Neural progenitor cell (in vitro differentiated cells): ENCODE results near the gene SLC25A26. TPM values are rescaled to one million over a fixed set of nuclear protein-coding genes. Genes with fewer than 3 reads are reported as not detected.
"Not testable (repeated sequence)": the region's sequence is repeated elsewhere in the genome, so short reads cannot be mapped to it uniquely, and the experiment has no call there.

ENCODE experiments used
- DNase-seq: peaks from one replicate; pipeline ENCODE4 v3.0.0-alpha.2; 2016; ENCODE audit warnings: low spot score
- H2AFZ ChIP-seq: fragments of 200-600 bp; sonication (generic); replicated peaks from 2 replicates; pipeline ENCODE4 v1.6.1; 2016; ENCODE audit warnings: antibody characterized with exemption
- H3F3A ChIP-seq: fragments of 200-600 bp; sonication (generic); 2 replicates; pipeline ENCODE4 v1.6.1; 2016; ENCODE audit warnings: antibody characterized with exemption, low read depth
- H3K27ac ChIP-seq: fragments of 200-600 bp; sonication (generic); 2 replicates; pipeline ENCODE4 v1.5.1; 2016; ENCODE audit warnings: mild to moderate bottlenecking
- H3K27me3 ChIP-seq: fragments of 200-600 bp; sonication (generic); 2 replicates; pipeline ENCODE4 v1.6.1; 2016; ENCODE audit warnings: mild to moderate bottlenecking, moderate library complexity
- H3K36me3 ChIP-seq: fragments of 200-600 bp; sonication (generic); 2 replicates; pipeline ENCODE4 v1.5.1; 2016
- H3K4me1 ChIP-seq: fragments of 200-600 bp; sonication (generic); 2 replicates; pipeline ENCODE4 v1.6.1; 2016; ENCODE audit warnings: mixed run types
- H3K4me2 ChIP-seq: fragments of 200-600 bp; sonication (generic); 2 replicates; pipeline ENCODE4 v1.6.1; 2016
- H3K4me3 ChIP-seq: fragments of 200-600 bp; sonication (generic); 2 replicates; pipeline ENCODE4 v1.5.1; 2016
- H3K79me2 ChIP-seq: fragments of 200-600 bp; sonication (generic); 2 replicates; pipeline ENCODE4 v1.6.1; 2016; ENCODE audit warnings: low read depth
- H3K9ac ChIP-seq: fragments of 200-600 bp; sonication (generic); 2 replicates; pipeline ENCODE4 v1.6.1; 2016
- H3K9me3 ChIP-seq: fragments of 200-600 bp; sonication (generic); 2 replicates; pipeline ENCODE4 v1.5.1; 2016; ENCODE audit warnings: low read depth
- H4K20me1 ChIP-seq: fragments of 200-600 bp; sonication (generic); 2 replicates; pipeline ENCODE4 v1.6.1; 2016; ENCODE audit warnings: low read depth
- H3K27ac Mint-ChIP-seq: 3 replicates; pipeline ENCODE4 v1.8.0; 2021; ENCODE audit warnings: mixed read lengths
- H3K27me3 Mint-ChIP-seq: 2 replicates; pipeline ENCODE4 v1.8.0; 2022; ENCODE audit warnings: low read depth, mild to moderate bottlenecking, inconsistent platforms, moderate library complexity, mixed read lengths; ENCODE audit not compliant: insufficient read depth
- H3K36me3 Mint-ChIP-seq: 3 replicates; pipeline ENCODE4 v1.8.0; 2021; ENCODE audit warnings: mixed read lengths
- H3K4me1 Mint-ChIP-seq: 3 replicates; pipeline ENCODE4 v1.8.0; 2021; ENCODE audit warnings: mixed read lengths
- H3K4me3 Mint-ChIP-seq: 3 replicates; pipeline ENCODE4 v1.8.0; 2021; ENCODE audit warnings: mild to moderate bottlenecking, moderate library complexity, mixed read lengths
- H3K9me3 Mint-ChIP-seq: 3 replicates; pipeline ENCODE4 v1.8.0; 2020; ENCODE audit warnings: mixed read lengths
- EZH2 ChIP-seq: fragments of 200-600 bp; sonication (generic); IDR thresholded peaks from 2 replicates; pipeline ENCODE4 v1.6.1; 2017; ENCODE audit warnings: antibody characterized with exemption, mild to moderate bottlenecking, moderate library complexity
- EZH2phosphoT487 ChIP-seq: fragments of 200-600 bp; sonication (generic); IDR thresholded peaks from 2 replicates; pipeline ENCODE4 v1.6.1; 2017; ENCODE audit warnings: antibody characterized with exemption
- total RNA-seq: library from RNA; depleted of rRNA; stranded (reverse); fragments of >200 nt; gene quantifications from 2 replicates; pipeline ENCODE4 v1.2.3, GENCODE V29; 2015; ENCODE audit warnings: low replicate concordance
- TF ChIP-seq, protein P1 (sequence below): fragments of 200-600 bp; sonication (generic); IDR thresholded peaks from 2 replicates; pipeline ENCODE4 v1.5.1; 2017; ENCODE audit warnings: antibody characterized with exemption, mild to moderate bottlenecking

The SLC25A26 gene
- total RNA-seq, 1 donor from 2014 or later = 17.0 TPM

DNA sequence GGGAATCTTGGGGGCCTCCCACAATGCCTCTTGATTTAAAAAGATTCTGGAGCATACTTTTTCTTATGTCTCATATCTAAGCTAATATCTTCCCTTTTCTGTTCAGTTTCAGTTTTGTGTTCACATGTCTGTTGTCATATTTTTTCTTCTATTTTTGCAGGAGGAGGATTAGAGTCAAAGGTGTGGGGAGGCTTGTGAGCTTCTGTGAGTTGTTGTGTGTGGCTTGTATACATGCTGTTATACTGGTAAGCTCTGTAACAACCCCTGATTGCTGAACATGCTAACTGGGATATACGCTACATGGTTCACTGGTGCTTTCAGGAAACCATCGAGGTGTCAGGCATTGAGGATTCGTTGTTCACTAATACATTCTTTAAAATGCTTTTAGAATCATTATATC is 83.5 kb downstream of the SLC25A26 start:
- Histone ChIP-seq H3K9me3 (no peaks in the 10 kb centered on the region), H3K9ac (no peak overlapping the region), H3K4me1 (no peaks in the 10 kb centered on the region), H3K4me2 (no peak overlapping the region), H3K79me2 (peaks cover 7% of the 10 kb centered on the region), H3K27me3 (no peaks in the 10 kb centered on the region), H4K20me1 (no peaks in the 10 kb centered on the region), H3K27ac (no peak overlapping the region), H3K36me3 (no peaks in the 10 kb centered on the region), H3K4me3 (no peak overlapping the region), H3F3A (no peaks in the 10 kb centered on the region), H2AFZ (no peak overlapping the region)
- Mint-ChIP-seq H3K36me3 (no peaks in the 10 kb centered on the region), H3K27me3 (no peaks in the 10 kb centered on the region), H3K4me3 (no peak overlapping the region), H3K9me3 (peaks cover 11% of the 10 kb centered on the region), H3K4me1 (peaks cover 27% of the 10 kb centered on the region), H3K27ac (no peak overlapping the region)
- no peak for DNase-seq
- TF ChIP-seq, protein P1, sequence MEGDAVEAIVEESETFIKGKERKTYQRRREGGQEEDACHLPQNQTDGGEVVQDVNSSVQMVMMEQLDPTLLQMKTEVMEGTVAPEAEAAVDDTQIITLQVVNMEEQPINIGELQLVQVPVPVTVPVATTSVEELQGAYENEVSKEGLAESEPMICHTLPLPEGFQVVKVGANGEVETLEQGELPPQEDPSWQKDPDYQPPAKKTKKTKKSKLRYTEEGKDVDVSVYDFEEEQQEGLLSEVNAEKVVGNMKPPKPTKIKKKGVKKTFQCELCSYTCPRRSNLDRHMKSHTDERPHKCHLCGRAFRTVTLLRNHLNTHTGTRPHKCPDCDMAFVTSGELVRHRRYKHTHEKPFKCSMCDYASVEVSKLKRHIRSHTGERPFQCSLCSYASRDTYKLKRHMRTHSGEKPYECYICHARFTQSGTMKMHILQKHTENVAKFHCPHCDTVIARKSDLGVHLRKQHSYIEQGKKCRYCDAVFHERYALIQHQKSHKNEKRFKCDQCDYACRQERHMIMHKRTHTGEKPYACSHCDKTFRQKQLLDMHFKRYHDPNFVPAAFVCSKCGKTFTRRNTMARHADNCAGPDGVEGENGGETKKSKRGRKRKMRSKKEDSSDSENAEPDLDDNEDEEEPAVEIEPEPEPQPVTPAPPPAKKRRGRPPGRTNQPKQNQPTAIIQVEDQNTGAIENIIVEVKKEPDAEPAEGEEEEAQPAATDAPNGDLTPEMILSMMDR = no peak
- no peak for TF ChIP-seq EZH2phosphoT487
- no peak for TF ChIP-seq EZH2

- Mint-ChIP-seq H3K9me3 (peaks cover 11% of the 10 kb centered on the region), H3K4me1 (peaks cover 11% of the 10 kb centered on the region)
- not testable (repeated sequence) for H3K27ac Mint-ChIP-seq, H3K9ac ChIP-seq, H3K27me3 Mint-ChIP-seq, H3K4me3 ChIP-seq, H2AFZ ChIP-seq, H3K4me3 Mint-ChIP-seq, H3F3A ChIP-seq, H3K4me1 ChIP-seq, H3K4me2 ChIP-seq, H4K20me1 ChIP-seq, H3K27ac ChIP-seq, H3K9me3 ChIP-seq, H3K36me3 Mint-ChIP-seq, H3K36me3 ChIP-seq, DNase-seq, H3K79me2 ChIP-seq, H3K27me3 ChIP-seq
Measured at GRCh38 chr3:66306086-66306485, 85.3 kb downstream of the SLC25A26 start.

GRCh38 chr3:66306991-66307390 is 86.2 kb downstream of the SLC25A26 start:
- H3F3A ChIP-seq, H3K4me3 ChIP-seq, H2AFZ ChIP-seq, H3K4me1 ChIP-seq, H3K9me3 ChIP-seq, H3K4me1 Mint-ChIP-seq, H3K4me3 Mint-ChIP-seq, H3K27ac Mint-ChIP-seq, H3K27ac ChIP-seq, H4K20me1 ChIP-seq, H3K79me2 ChIP-seq, H3K4me2 ChIP-seq, H3K27me3 ChIP-seq, H3K27me3 Mint-ChIP-seq, H3K9ac ChIP-seq, H3K36me3 Mint-ChIP-seq, DNase-seq, H3K36me3 ChIP-seq: not testable (repeated sequence)
- peaks cover 11% of the 10 kb centered on the region for H3K9me3 Mint-ChIP-seq

- no peaks in the 10 kb centered on the region for H3K9me3 ChIP-seq
- no peak overlapping the region for H2AFZ ChIP-seq
- Mint-ChIP-seq H3K4me3 (no peak overlapping the region), H3K27ac (no peak overlapping the region), H3K27me3 (no peaks in the 10 kb centered on the region), H3K4me1 (no peaks in the 10 kb centered on the region), H3K9me3 (peaks cover 29% of the 10 kb centered on the region), H3K36me3 (no peaks in the 10 kb centered on the region)
- no peaks in the 10 kb centered on the region for H3F3A ChIP-seq
- no peak for TF ChIP-seq EZH2
- TF ChIP-seq, protein P1 = no peak
- no peak for TF ChIP-seq EZH2phosphoT487
- H3K4me2 ChIP-seq = no peak overlapping the region
- no peak overlapping the region for H3K4me3 ChIP-seq
- H4K20me1 ChIP-seq = no peaks in the 10 kb centered on the region
- no peak overlapping the region for H3K27ac ChIP-seq
- DNase-seq = no peak
- peaks cover 7% of the 10 kb centered on the region for H3K79me2 ChIP-seq
- H3K4me1 ChIP-seq = no peaks in the 10 kb centered on the region
- no peaks in the 10 kb centered on the region for H3K36me3 ChIP-seq
- H3K27me3 ChIP-seq = no peaks in the 10 kb centered on the region
- H3K9ac ChIP-seq = no peak overlapping the region
Measured at GRCh38 chr3:66312039-66312438, 91.2 kb downstream of the SLC25A26 start.
